GM23338 (cell line): ENCODE measurements around the gene C1QTNF5. TPM values are rescaled to one million over a fixed set of nuclear protein-coding genes. Genes with fewer than 3 reads are reported as not detected.
A peak's percentile ranks its signal among the peaks of the same experiment; 100 is the strongest.

Experiments
- ATAC-seq: fragments of 200-7000 bp; cut with Tn5 transposase; 3 replicates; pipeline ENCODE4 v1.9.1; 2020
- DNase-seq: peaks from one replicate; pipeline ENCODE4 v3.0.0-alpha.2; 2015; ENCODE audit warnings: low spot score
- H2AFZ ChIP-seq: fragments of 200-600 bp; sonication (generic); 2 replicates; pipeline ENCODE4 v1.8.0; 2016; ENCODE audit warnings: antibody characterized with exemption, mild to moderate bottlenecking, moderate library complexity
- H3F3A ChIP-seq: fragments of 200-600 bp; sonication (generic); replicated peaks from 2 replicates; pipeline ENCODE4 v1.8.0; 2017; ENCODE audit warnings: antibody characterized with exemption, mixed run types, low read depth
- H3K27ac ChIP-seq: fragments of 200-600 bp; sonication (generic); 2 replicates; pipeline ENCODE4 v1.6.1; 2016; ENCODE audit warnings: low read depth
- H3K27me3 ChIP-seq: fragments of 200-600 bp; sonication (generic); 2 replicates; pipeline ENCODE4 v1.8.0; 2016; ENCODE audit warnings: mild to moderate bottlenecking, mixed run types, moderate library complexity; ENCODE audit not compliant: insufficient read depth
- H3K36me3 ChIP-seq: fragments of 200-600 bp; sonication (generic); 2 replicates; pipeline ENCODE4 v1.8.0; 2016; ENCODE audit warnings: mild to moderate bottlenecking; ENCODE audit not compliant: insufficient read depth
- H3K4me1 ChIP-seq: fragments of 200-600 bp; sonication (generic); 2 replicates; pipeline ENCODE4 v1.8.0; 2016; ENCODE audit warnings: mild to moderate bottlenecking, moderate library complexity; ENCODE audit not compliant: insufficient read depth
- H3K4me2 ChIP-seq: fragments of 200-600 bp; sonication (generic); 2 replicates; pipeline ENCODE4 v1.7.1; 2017; ENCODE audit warnings: mixed run types
- H3K4me3 ChIP-seq: fragments of 200-600 bp; sonication (generic); 2 replicates; pipeline ENCODE4 v1.6.1; 2016; ENCODE audit warnings: mixed run types
- H3K79me2 ChIP-seq: fragments of 200-600 bp; sonication (generic); replicated peaks from 2 replicates; pipeline ENCODE4 v1.8.0; 2017; ENCODE audit warnings: mild to moderate bottlenecking; ENCODE audit not compliant: insufficient read depth
- H3K9me2 ChIP-seq: fragments of 200-600 bp; sonication (generic); 2 replicates; pipeline ENCODE4 v1.8.0; 2017; ENCODE audit not compliant: insufficient read depth
- H4K20me1 ChIP-seq: fragments of 200-600 bp; sonication (generic); replicated peaks from 2 replicates; pipeline ENCODE4 v1.8.0; 2017; ENCODE audit warnings: mild to moderate bottlenecking; ENCODE audit not compliant: insufficient read depth
- H3K27ac Mint-ChIP-seq: 2 replicates; pipeline ENCODE4 v1.8.0; 2020; ENCODE audit warnings: inconsistent platforms, mild to moderate bottlenecking, moderate library complexity, mixed read lengths
- H3K27me3 Mint-ChIP-seq: 3 replicates; pipeline ENCODE4 v1.8.0; 2022; ENCODE audit warnings: low read depth, mild to moderate bottlenecking, moderate library complexity, mixed read lengths, inconsistent platforms; ENCODE audit not compliant: insufficient read depth, poor library complexity
- H3K36me3 Mint-ChIP-seq: 3 replicates; pipeline ENCODE4 v1.8.0; 2021; ENCODE audit warnings: low read depth, mild to moderate bottlenecking, inconsistent platforms, moderate library complexity, mixed read lengths
- H3K4me1 Mint-ChIP-seq: 3 replicates; pipeline ENCODE4 v1.8.0; 2020; ENCODE audit warnings: mild to moderate bottlenecking, inconsistent platforms, mixed read lengths
- H3K4me3 Mint-ChIP-seq: 3 replicates; pipeline ENCODE4 v1.8.0; 2021; ENCODE audit warnings: moderate library complexity, mild to moderate bottlenecking, inconsistent platforms, mixed read lengths
- H3K9me3 Mint-ChIP-seq: 3 replicates; pipeline ENCODE4 v1.8.0; 2020; ENCODE audit warnings: moderate library complexity, mild to moderate bottlenecking, inconsistent platforms, mixed read lengths
- CREB1 ChIP-seq: fragments of 250-450 bp; sonication (Bioruptor Pico); IDR thresholded peaks from 2 replicates; pipeline ENCODE4 v1.5.0; 2020; ENCODE audit warnings: low read depth, mild to moderate bottlenecking, moderate library complexity
- CTCF ChIP-seq, 2 experiments: fragments of 200-600 bp in 1 of 2; sonication (generic) in 1 of 2; conservative IDR thresholded peaks; 2 replicates each; pipeline versions ENCODE4 v1.5.1 to v1.6.1; 2016 to 2017; ENCODE audit warnings: antibody characterized with exemption in 2 of 2, low read depth in 2 of 2, mild to moderate bottlenecking in 2 of 2, moderate library complexity in 1 of 2
- EZH2 ChIP-seq: fragments of 200-600 bp; sonication (generic); IDR thresholded peaks from one replicate; pipeline ENCODE4 v1.8.0; 2017; ENCODE audit warnings: antibody characterized with exemption, mild to moderate bottlenecking, low read depth; ENCODE audit not compliant: unreplicated experiment
- EZH2phosphoT487 ChIP-seq: fragments of 200-600 bp; sonication (generic); IDR thresholded peaks from one replicate; pipeline ENCODE4 v1.8.1; 2018; ENCODE audit warnings: antibody characterized with exemption; ENCODE audit not compliant: unreplicated experiment
- JUNB ChIP-seq: IDR thresholded peaks from one replicate; pipeline ENCODE4 v1.6.1; 2016; ENCODE audit warnings: antibody characterized with exemption; ENCODE audit not compliant: unreplicated experiment
- NANOG ChIP-seq: IDR thresholded peaks from 2 replicates; pipeline ENCODE4 v1.6.1; 2016; ENCODE audit warnings: antibody characterized with exemption, borderline replicate concordance
- POLR2AphosphoS5 ChIP-seq: IDR thresholded peaks from 2 replicates; pipeline ENCODE4 v1.6.1; 2016; ENCODE audit warnings: antibody characterized with exemption, low read depth
- STAT1 ChIP-seq: IDR thresholded peaks from one replicate; pipeline ENCODE4 v1.6.1; 2016; ENCODE audit warnings: antibody characterized with exemption; ENCODE audit not compliant: unreplicated experiment
- ZNF331 ChIP-seq: fragments of 250-450 bp; sonication (Bioruptor Pico); IDR thresholded peaks from 2 replicates; pipeline ENCODE4 v1.5.0; 2020; ENCODE audit warnings: low read depth, mild to moderate bottlenecking, moderate library complexity
- polyA plus RNA-seq: library from polyadenylated mRNA; unstranded; fragments of >200 nt; fragmentation: Nextera tagmentation; extraction: Ambion mirVana; gene quantifications from 2 replicates; pipeline ENCODE4 v1.2.1, GENCODE V29; 2016
- total RNA-seq: library from RNA; depleted of rRNA; stranded (reverse); fragments of >200 nt; shearing (Covaris generic); gene quantifications from 2 replicates; pipeline ENCODE4 v1.2.3, GENCODE V29; 2014
- TF ChIP-seq, protein P1 (sequence below): IDR thresholded peaks from 2 replicates; pipeline ENCODE4 v1.6.1; 2016; ENCODE audit warnings: antibody characterized with exemption
- TF ChIP-seq, protein P2 (sequence below): IDR thresholded peaks from one replicate; pipeline ENCODE4 v1.6.1; 2018; ENCODE audit warnings: antibody characterized with exemption; ENCODE audit not compliant: unreplicated experiment

C1QTNF5 gene
- total and polyA plus RNA-seq, 2 experiments from 2014 or later: 1.9 TPM

DNA sequence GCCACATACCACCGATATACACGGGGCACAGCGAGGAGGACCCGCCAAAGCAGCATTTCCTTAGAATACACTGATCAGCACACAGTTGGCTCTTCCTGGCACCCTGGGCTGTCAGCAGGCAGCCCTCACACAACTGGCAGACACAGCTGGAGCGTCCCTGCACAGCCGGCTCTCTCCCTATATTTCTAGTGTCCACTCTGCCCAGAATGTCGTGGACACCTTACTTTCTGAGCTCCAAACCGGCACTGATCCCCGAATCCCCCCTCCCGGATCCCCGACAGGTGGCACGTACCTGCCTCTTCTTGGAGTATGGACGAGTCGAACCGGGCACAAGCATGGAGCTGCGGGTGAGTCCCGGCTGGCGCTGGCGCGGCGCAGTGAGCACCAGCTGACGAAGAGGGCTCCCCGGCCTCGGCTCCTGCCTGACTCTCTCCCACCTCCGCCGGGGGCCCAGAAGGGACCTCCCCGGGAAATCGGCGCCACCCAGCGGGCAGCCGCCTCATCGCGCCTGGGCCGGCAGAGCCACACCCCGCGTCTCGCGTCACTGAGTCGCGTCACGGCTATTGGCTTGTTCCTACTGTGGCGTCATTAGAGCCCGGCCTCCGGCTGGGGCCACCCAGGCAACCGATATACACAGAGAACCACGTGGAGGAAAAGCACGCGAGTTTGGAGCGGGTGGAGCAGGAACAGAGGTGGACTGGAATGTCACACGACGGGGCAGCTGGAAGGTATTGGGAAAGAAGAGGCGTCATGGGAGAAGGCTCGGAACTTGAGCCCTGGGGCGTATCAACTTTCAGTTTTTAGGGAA is 40.7 kb upstream of the C1QTNF5 start, which contains the start of gene USP2:
Gene USP2 (minus strand): TSS at position 510 of the 808 bp plus-strand sequence. CDS start 8,210 bp downstream, outside the sequence.
- Histone ChIP-seq H3K27me3 (peaks cover 21% of the 10 kb centered on the region), H2AFZ (peak within 1 kb of the TSS; percentile 99), H3K4me2 (peak within 1 kb of the TSS; percentile 87), H4K20me1 (no peaks in the 10 kb centered on the region), H3K9me2 (no peaks in the 10 kb centered on the region), H3K27ac (no peak within 1 kb of the TSS), H3K79me2 (no peaks in the 10 kb centered on the region), H3F3A (peaks cover 10% of the 10 kb centered on the region; the same call in 1 of the 2 replicates), H3K4me3 (peak within 1 kb of the TSS; percentile 68), H3K4me1 (peaks cover 39% of the 10 kb centered on the region), H3K36me3 (no peaks in the 10 kb centered on the region)
- peaks cover 33% of the 10 kb centered on the region for H3K4me1 Mint-ChIP-seq
- no peak within 1 kb of the TSS; the same call in none of the 2 replicates for H3K27ac Mint-ChIP-seq
- TF ChIP-seq CREB1 (CRISPR knock-in tag) (peak; percentile 96), EZH2phosphoT487 (no peak), POLR2AphosphoS5 (no peak), JUNB (no peak), CTCF (conservative IDR thresholded peaks at IDR 0.05; ENCODE audit: low read depth in 2 of 2) (peak; percentile 71 to 83), ZNF331 (no peak), STAT1 (no peak), NANOG (no peak), EZH2 (no peak)
- TF ChIP-seq, protein P1, sequence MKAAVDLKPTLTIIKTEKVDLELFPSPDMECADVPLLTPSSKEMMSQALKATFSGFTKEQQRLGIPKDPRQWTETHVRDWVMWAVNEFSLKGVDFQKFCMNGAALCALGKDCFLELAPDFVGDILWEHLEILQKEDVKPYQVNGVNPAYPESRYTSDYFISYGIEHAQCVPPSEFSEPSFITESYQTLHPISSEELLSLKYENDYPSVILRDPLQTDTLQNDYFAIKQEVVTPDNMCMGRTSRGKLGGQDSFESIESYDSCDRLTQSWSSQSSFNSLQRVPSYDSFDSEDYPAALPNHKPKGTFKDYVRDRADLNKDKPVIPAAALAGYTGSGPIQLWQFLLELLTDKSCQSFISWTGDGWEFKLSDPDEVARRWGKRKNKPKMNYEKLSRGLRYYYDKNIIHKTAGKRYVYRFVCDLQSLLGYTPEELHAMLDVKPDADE: no peak
- TF ChIP-seq, protein P2, sequence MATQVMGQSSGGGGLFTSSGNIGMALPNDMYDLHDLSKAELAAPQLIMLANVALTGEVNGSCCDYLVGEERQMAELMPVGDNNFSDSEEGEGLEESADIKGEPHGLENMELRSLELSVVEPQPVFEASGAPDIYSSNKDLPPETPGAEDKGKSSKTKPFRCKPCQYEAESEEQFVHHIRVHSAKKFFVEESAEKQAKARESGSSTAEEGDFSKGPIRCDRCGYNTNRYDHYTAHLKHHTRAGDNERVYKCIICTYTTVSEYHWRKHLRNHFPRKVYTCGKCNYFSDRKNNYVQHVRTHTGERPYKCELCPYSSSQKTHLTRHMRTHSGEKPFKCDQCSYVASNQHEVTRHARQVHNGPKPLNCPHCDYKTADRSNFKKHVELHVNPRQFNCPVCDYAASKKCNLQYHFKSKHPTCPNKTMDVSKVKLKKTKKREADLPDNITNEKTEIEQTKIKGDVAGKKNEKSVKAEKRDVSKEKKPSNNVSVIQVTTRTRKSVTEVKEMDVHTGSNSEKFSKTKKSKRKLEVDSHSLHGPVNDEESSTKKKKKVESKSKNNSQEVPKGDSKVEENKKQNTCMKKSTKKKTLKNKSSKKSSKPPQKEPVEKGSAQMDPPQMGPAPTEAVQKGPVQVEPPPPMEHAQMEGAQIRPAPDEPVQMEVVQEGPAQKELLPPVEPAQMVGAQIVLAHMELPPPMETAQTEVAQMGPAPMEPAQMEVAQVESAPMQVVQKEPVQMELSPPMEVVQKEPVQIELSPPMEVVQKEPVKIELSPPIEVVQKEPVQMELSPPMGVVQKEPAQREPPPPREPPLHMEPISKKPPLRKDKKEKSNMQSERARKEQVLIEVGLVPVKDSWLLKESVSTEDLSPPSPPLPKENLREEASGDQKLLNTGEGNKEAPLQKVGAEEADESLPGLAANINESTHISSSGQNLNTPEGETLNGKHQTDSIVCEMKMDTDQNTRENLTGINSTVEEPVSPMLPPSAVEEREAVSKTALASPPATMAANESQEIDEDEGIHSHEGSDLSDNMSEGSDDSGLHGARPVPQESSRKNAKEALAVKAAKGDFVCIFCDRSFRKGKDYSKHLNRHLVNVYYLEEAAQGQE: no peak
- H3K4me3 Mint-ChIP-seq: no peak within 1 kb of the TSS
- H3K27me3 Mint-ChIP-seq: peaks cover 22% of the 10 kb centered on the region
- H3K9me3 Mint-ChIP-seq: no peaks in the 10 kb centered on the region
- DNase-seq (peak; percentile 97), ATAC-seq (peak; percentile 77)
- H3K36me3 Mint-ChIP-seq: no peaks in the 10 kb centered on the region
